B cell (primary cell): ENCODE data around the gene TPGS2.

Source experiments
- EZH2 ChIP-seq: IDR thresholded peaks from 2 replicates; pipeline ENCODE4 v1.6.1; 2012; ENCODE audit warnings: borderline replicate concordance, low read depth, mild to moderate bottlenecking, moderate library complexity, low read length; ENCODE audit not compliant: insufficient read depth, poor library complexity, severe bottlenecking
- TF ChIP-seq, protein P1 (sequence below): fragments of 200-600 bp; IDR thresholded peaks from one replicate; pipeline ENCODE4 v1.8.0; 2022; ENCODE audit warnings: antibody characterized with exemption, mild to moderate bottlenecking

DNA sequence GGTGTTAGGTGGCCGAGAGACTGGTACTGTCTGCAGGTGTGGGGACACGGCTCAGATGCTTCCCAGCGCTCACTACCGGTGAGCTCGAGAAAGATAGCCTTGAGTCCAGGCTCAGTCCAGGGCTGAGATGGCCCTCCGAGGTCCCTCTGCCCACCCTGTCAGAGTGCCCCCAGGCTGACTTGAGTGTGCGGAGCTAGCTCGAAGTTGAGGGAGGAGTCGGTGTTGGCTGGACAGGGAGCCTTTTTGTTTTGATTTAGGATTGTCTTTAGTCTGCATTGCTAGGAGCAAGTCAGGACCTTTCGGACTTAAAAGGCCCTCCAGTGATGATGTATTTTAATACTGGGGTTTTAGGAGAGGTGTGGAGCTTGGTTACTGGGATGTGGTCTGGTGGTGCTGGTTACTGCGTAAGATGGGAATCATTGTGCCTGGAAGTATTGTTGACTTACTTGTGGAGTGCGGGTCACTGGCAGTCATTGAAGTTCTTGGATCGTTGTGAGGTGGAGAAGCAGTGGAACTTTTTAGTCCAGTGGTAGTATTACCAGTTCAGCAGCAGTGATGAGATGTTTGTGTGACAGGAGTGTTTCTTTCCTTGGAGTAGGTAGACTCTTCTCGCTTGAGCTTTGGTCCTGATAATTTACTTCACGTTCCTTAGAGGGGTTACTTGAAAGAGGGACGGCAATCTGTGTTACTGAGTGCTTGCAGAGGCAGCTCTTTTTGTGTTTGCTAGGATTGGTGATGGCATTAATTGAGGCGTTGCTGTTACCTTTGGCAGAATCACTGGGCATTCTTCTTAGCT, 758 bp upstream of the TPGS2 start:
- TF ChIP-seq, protein P1, sequence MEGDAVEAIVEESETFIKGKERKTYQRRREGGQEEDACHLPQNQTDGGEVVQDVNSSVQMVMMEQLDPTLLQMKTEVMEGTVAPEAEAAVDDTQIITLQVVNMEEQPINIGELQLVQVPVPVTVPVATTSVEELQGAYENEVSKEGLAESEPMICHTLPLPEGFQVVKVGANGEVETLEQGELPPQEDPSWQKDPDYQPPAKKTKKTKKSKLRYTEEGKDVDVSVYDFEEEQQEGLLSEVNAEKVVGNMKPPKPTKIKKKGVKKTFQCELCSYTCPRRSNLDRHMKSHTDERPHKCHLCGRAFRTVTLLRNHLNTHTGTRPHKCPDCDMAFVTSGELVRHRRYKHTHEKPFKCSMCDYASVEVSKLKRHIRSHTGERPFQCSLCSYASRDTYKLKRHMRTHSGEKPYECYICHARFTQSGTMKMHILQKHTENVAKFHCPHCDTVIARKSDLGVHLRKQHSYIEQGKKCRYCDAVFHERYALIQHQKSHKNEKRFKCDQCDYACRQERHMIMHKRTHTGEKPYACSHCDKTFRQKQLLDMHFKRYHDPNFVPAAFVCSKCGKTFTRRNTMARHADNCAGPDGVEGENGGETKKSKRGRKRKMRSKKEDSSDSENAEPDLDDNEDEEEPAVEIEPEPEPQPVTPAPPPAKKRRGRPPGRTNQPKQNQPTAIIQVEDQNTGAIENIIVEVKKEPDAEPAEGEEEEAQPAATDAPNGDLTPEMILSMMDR: no peak
- no peak for TF ChIP-seq EZH2
